Nephron progenitor cell (in vitro differentiated cells): ENCODE data around the gene POLR2L.

ENCODE experiments used
- DNase-seq: peaks from one replicate; pipeline ENCODE4 v3.0.0; 2021
- H3K27ac Mint-ChIP-seq: 2 replicates; pipeline ENCODE4 v1.8.0; 2021; ENCODE audit warnings: mild to moderate bottlenecking, moderate library complexity, mixed read lengths
- H3K27me3 Mint-ChIP-seq: 2 replicates; pipeline ENCODE4 v1.8.0; 2021; ENCODE audit warnings: mild to moderate bottlenecking, low read depth, mixed read lengths; ENCODE audit not compliant: poor library complexity
- H3K36me3 Mint-ChIP-seq: 2 replicates; pipeline ENCODE4 v1.8.0; 2021; ENCODE audit warnings: low read depth, mixed read lengths
- H3K4me1 Mint-ChIP-seq: 2 replicates; pipeline ENCODE4 v1.8.0; 2021; ENCODE audit warnings: mixed read lengths
- H3K4me3 Mint-ChIP-seq: 2 replicates; pipeline ENCODE4 v1.8.0; 2021; ENCODE audit warnings: mild to moderate bottlenecking, moderate library complexity, mixed read lengths
- H3K9me3 Mint-ChIP-seq: 2 replicates; pipeline ENCODE4 v1.8.0; 2021; ENCODE audit warnings: mild to moderate bottlenecking, moderate library complexity, mixed read lengths
- CTCF ChIP-seq: fragments of 200-600 bp; sonication (generic); IDR thresholded peaks from 2 replicates; pipeline ENCODE4 v1.5.0; 2021; ENCODE audit warnings: antibody characterized with exemption

POLR2L gene

DNA sequence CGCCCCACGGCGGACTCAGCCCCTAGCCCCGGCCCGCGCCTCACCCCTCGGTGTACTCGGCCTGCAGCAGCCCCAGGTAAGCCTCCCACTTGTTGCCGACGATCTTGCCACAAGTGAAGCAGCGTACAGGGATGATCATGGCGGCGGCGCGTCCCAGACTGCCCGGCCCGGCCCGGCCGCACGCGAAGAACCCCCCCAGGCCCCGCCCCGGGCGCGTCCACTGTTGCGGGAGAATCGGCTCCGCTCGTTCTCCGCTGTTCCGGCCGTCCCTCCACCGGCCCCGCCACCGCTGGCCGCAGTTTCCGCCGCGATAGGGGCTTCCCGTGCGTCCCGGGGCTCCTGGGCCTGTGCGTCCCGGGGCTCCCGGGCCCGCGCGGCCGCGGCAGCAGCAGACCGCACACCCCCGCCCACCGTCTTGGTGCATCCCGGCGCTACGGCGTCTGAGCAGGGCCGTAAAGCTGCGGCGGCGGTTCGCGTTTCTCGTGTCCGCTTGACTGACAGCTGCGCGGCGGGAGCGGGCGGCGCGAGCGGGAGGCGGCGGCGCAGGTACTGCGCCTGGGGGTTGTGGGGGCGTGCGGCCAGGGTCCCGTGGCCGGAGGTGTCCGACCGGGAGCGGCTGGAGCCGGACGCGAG is at the start of gene POLR2L, which contains the start of gene TSPAN4:
Gene POLR2L, minus strand, starts transcription at position 160 of the 633 bp plus-strand sequence. Its CDS starts 21 bp downstream, at position 139.
Gene TSPAN4, plus strand, starts transcription at position 483 of the 633 bp plus-strand sequence. CDS start 7,453 bp downstream, outside the sequence.
- Mint-ChIP-seq H3K27ac (peak within 1 kb of the TSS; percentile 90), H3K27me3 (peaks cover 13% of the 10 kb centered on the region), H3K9me3 (no peaks in the 10 kb centered on the region), H3K4me3 (peak within 1 kb of the TSS; percentile 87), H3K36me3 (peaks cover 8% of the 10 kb centered on the region), H3K4me1 (peaks cover 40% of the 10 kb centered on the region)
- no peak for TF ChIP-seq CTCF
- peak; percentile 91 for DNase-seq

- H3K36me3 Mint-ChIP-seq: peaks cover 11% of the 10 kb centered on the region
These were observed 48.6 kb upstream of the POLR2L start for GRCh38 chr11:890794-891540.

DNA sequence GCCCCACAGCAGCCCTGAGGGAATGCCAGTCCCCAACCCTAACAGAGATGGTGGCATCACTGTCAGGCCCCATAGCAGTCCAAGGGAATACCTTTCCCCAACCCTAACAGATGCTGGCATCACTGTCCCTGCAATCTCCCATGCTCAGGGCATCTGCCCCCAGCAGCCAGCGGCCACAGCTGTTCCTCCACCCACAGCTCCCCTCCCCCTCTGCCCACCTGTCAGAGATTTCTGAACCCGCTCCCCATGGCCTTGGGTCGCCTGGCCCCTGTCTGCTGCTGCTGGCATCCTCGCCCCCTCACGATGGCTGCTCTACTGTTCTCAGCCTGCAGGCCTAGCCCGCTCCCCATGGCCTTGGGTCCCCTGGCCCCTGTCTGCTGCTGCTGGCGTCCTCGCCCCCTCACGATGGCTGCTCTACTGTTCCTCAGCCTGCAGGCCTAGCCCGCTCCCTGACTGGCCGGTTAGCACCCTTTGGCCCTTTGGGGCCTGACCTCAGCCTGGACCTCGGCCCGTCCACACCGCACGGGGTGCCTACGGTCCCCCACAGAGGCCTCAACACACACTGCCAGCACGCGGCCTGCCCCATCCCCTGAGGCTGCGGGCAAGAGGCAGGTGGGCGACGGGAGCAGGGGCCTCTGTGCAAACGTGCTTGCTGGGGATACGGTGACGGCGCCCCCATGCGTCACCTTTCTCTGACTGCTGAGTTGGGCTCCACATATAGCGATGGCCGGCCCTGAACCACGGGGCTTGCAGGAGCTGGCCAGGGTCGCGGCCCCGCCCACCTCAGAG is 47.6 kb upstream of the POLR2L start:
- no peaks in the 10 kb centered on the region for H3K27me3 Mint-ChIP-seq
- no peaks in the 10 kb centered on the region for H3K9me3 Mint-ChIP-seq
- peaks cover 11% of the 10 kb centered on the region for H3K36me3 Mint-ChIP-seq
- no peak overlapping the region for H3K27ac Mint-ChIP-seq
- no peak for TF ChIP-seq CTCF
- no peak overlapping the region for H3K4me3 Mint-ChIP-seq
- no peak for DNase-seq
- peaks cover 21% of the 10 kb centered on the region for H3K4me1 Mint-ChIP-seq

More at GRCh38 chr11:890794-891540, 48.6 kb upstream of the POLR2L start:
- no peak overlapping the region for H3K4me3 Mint-ChIP-seq
- no peaks in the 10 kb centered on the region for H3K9me3 Mint-ChIP-seq
- DNase-seq: no peak
- peak overlapping the region; percentile 61 for H3K27ac Mint-ChIP-seq
- no peak for TF ChIP-seq CTCF
- no peaks in the 10 kb centered on the region for H3K27me3 Mint-ChIP-seq
- H3K4me1 Mint-ChIP-seq: peaks cover 26% of the 10 kb centered on the region

GRCh38 chr11:889257-889656 is 46.9 kb upstream of the POLR2L start:
- Mint-ChIP-seq H3K4me1 (peaks cover 19% of the 10 kb centered on the region), H3K27me3 (no peaks in the 10 kb centered on the region), H3K4me3 (no peak overlapping the region), H3K27ac (no peak overlapping the region), H3K9me3 (no peaks in the 10 kb centered on the region), H3K36me3 (peaks cover 11% of the 10 kb centered on the region)
- no peak for TF ChIP-seq CTCF
- DNase-seq: no peak

DNA sequence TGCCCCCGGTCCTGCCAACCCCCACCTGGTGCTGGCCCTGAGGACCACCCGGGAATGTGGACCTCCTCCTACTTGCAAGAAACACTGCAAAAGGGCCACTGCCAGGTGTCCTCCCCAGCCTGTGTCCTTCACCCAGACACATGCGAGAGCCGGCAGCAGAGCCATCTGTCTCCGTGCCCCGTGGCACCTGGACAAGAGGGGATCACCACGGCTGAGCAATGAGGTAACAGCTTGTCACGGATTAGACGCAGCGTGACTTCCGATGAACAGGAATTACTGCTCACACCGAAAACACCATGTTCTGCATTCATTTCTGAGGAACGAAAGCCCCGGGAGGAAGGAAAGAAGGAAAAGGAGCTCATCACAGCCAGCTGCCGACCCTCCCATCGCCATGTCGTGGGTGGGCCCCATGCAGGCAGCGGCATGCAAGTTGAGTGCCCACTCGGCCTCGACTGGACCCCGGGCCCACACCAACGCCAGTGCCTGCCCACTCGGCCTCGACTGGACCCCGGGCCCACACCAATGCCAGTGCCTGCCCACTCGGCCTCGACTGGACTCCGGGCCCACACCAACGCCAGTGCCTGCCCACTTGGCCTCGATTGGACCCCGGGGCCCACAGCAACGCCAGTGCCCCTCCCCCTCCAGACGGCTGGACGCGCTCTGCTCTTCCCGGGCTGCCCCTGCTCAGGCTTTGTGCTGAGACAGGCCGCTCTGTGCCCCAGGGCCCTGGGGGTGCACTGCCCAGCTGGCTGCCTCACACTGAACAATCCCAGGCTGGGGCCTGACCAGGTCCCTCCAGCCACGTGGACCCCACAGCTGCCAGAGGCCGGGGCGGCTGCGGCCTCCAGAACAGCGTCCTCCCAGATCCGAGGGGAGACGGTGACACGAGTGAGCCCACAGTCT is 46.2 kb upstream of the POLR2L start:
- H3K36me3 Mint-ChIP-seq: peaks cover 11% of the 10 kb centered on the region
- TF ChIP-seq CTCF: no peak
- DNase-seq: no peak
- peak overlapping the region; percentile 51 for H3K27ac Mint-ChIP-seq
- H3K4me1 Mint-ChIP-seq: peaks cover 16% of the 10 kb centered on the region
- H3K27me3 Mint-ChIP-seq: no peaks in the 10 kb centered on the region
- H3K4me3 Mint-ChIP-seq: no peak overlapping the region
- no peaks in the 10 kb centered on the region for H3K9me3 Mint-ChIP-seq
